Mesendoderm (in vitro differentiated cells): ENCODE measurements around the gene TTC6.

Experiments
- DNase-seq: peaks from one replicate; pipeline ENCODE4 v3.0.0; 2013
- H2AK5ac ChIP-seq: 2 replicates; pipeline ENCODE4 v1.6.1; 2013; ENCODE audit warnings: low read length, inconsistent platforms
- H2BK120ac ChIP-seq: 2 replicates; pipeline ENCODE4 v1.6.1; 2013; ENCODE audit warnings: low read depth, mild to moderate bottlenecking, low read length, moderate library complexity, mixed read lengths
- H2BK15ac ChIP-seq: replicated peaks from 2 replicates; pipeline ENCODE4 v1.6.1; 2013; ENCODE audit warnings: low read depth, mild to moderate bottlenecking, moderate library complexity
- H2BK5ac ChIP-seq: 2 replicates; pipeline ENCODE4 v1.6.1; 2013; ENCODE audit warnings: low read length, inconsistent platforms
- H3K18ac ChIP-seq: 2 replicates; pipeline ENCODE4 v1.6.1; 2013; ENCODE audit warnings: mild to moderate bottlenecking, low read length, mixed read lengths
- H3K23ac ChIP-seq: one replicate; pipeline ENCODE4 v1.6.1; 2013; ENCODE audit warnings: low read length
- H3K27ac ChIP-seq: 2 replicates; pipeline ENCODE4 v1.5.1; 2013; ENCODE audit warnings: low read depth, mild to moderate bottlenecking, inconsistent platforms, low read length, moderate library complexity
- H3K27me3 ChIP-seq: 2 replicates; pipeline ENCODE4 v1.6.1; 2013; ENCODE audit warnings: low read length, control low read depth, mild to moderate bottlenecking, inconsistent platforms; ENCODE audit not compliant: insufficient read depth, poor library complexity
- H3K36me3 ChIP-seq: 2 replicates; pipeline ENCODE4 v1.6.1; 2013; ENCODE audit warnings: low read length, inconsistent platforms; ENCODE audit not compliant: control insufficient read depth, insufficient read depth
- H3K4ac ChIP-seq: one replicate; pipeline ENCODE4 v1.6.1; 2013; ENCODE audit warnings: low read depth, mild to moderate bottlenecking, low read length, moderate library complexity
- H3K4me1 ChIP-seq: 2 replicates; pipeline ENCODE4 v1.6.1; 2013; ENCODE audit warnings: low read depth, low read length, inconsistent platforms; ENCODE audit not compliant: control insufficient read depth
- H3K4me2 ChIP-seq: 2 replicates; pipeline ENCODE4 v1.6.1; 2013; ENCODE audit warnings: low read length
- H3K4me3 ChIP-seq: 2 replicates; pipeline ENCODE4 v1.5.1; 2013; ENCODE audit warnings: mild to moderate bottlenecking, low read length
- H3K56ac ChIP-seq: one replicate; pipeline ENCODE4 v1.6.1; 2013; ENCODE audit warnings: low read length
- H3K79me1 ChIP-seq: 2 replicates; pipeline ENCODE4 v1.6.1; 2013; ENCODE audit warnings: low read length, inconsistent platforms
- H3K79me2 ChIP-seq: 2 replicates; pipeline ENCODE4 v1.6.1; 2013; ENCODE audit warnings: mild to moderate bottlenecking, low read length; ENCODE audit not compliant: control insufficient read depth, insufficient read depth
- H3K9ac ChIP-seq: 2 replicates; pipeline ENCODE4 v1.6.1; 2013; ENCODE audit warnings: low read length, inconsistent platforms
- H4K5ac ChIP-seq: one replicate; pipeline ENCODE4 v1.6.1; 2013; ENCODE audit warnings: low read length
- H4K8ac ChIP-seq: one replicate; pipeline ENCODE4 v1.6.1; 2013; ENCODE audit warnings: low read depth, mild to moderate bottlenecking, control low read depth, low read length, moderate library complexity
- WGBS: extraction: QIAGEN DNeasy Blood & Tissue Kit; methylation state at CpG from one replicate; pipeline ENCODE4 v1.1.7; 2013; ENCODE audit warnings: low lambda C conversion rate, missing lambda C conversion rate; ENCODE audit not compliant: insufficient coverage; ENCODE audit errors: extremely low coverage; 5-methylcytosine and 5-hydroxymethylcytosine counted together

The TTC6 gene

GRCh38 chr14:37566811-37567371 is 28.5 kb upstream of the TTC6 start:
- H3K27ac ChIP-seq = no peak overlapping the region
- peak; percentile 48 for DNase-seq
- H3K18ac ChIP-seq = no peak overlapping the region

GRCh38 chr14:37569729-37570128 is 25.7 kb upstream of the TTC6 start:
- no peak overlapping the region for H3K9ac ChIP-seq
- H3K18ac ChIP-seq = no peak overlapping the region
- DNase-seq = no peak
- no peak overlapping the region for H3K27ac ChIP-seq
- H3K4ac ChIP-seq = no peak overlapping the region
- H3K56ac ChIP-seq = no peak overlapping the region
- no peak overlapping the region for H2BK120ac ChIP-seq
- no peaks in the 10 kb centered on the region for H3K4me1 ChIP-seq
- H3K79me2 ChIP-seq = no peaks in the 10 kb centered on the region
- WGBS = no CpG with 5 or more reads among the region's 7 CpGs
- H4K5ac ChIP-seq = no peak overlapping the region
- no peak overlapping the region for H2AK5ac ChIP-seq
- no peak overlapping the region for H3K4me2 ChIP-seq
- no peaks in the 10 kb centered on the region for H3K36me3 ChIP-seq
- no peaks in the 10 kb centered on the region for H3K27me3 ChIP-seq
- H3K4me3 ChIP-seq = no peak overlapping the region
- H3K79me1 ChIP-seq = no peaks in the 10 kb centered on the region
- no peak overlapping the region for H3K23ac ChIP-seq
- no peak overlapping the region for H4K8ac ChIP-seq
- no peak overlapping the region for H2BK5ac ChIP-seq
- H2BK15ac ChIP-seq = no peak overlapping the region

More at GRCh38 chr14:37566811-37567371, 28.5 kb upstream of the TTC6 start:
- Histone ChIP-seq H3K56ac (no peak overlapping the region), H3K23ac (no peak overlapping the region), H3K4ac (no peak overlapping the region), H2AK5ac (no peak overlapping the region), H2BK15ac (no peak overlapping the region), H3K27me3 (no peaks in the 10 kb centered on the region), H3K79me1 (no peaks in the 10 kb centered on the region), H3K9ac (no peak overlapping the region), H2BK5ac (no peak overlapping the region), H4K8ac (no peak overlapping the region), H3K4me3 (no peak overlapping the region), H3K4me2 (no peak overlapping the region), H3K4me1 (no peaks in the 10 kb centered on the region), H3K36me3 (no peaks in the 10 kb centered on the region), H2BK120ac (no peak overlapping the region), H4K5ac (no peak overlapping the region), H3K79me2 (no peaks in the 10 kb centered on the region)
- no CpG with 5 or more reads among the region's 3 CpGs for WGBS

GRCh38 chr14:37571391-37571790 is 24.0 kb upstream of the TTC6 start:
- Histone ChIP-seq H3K36me3 (no peaks in the 10 kb centered on the region), H2BK15ac (no peak overlapping the region), H3K18ac (no peak overlapping the region), H3K9ac (no peak overlapping the region), H3K4me1 (no peaks in the 10 kb centered on the region), H3K56ac (no peak overlapping the region), H2AK5ac (no peak overlapping the region), H3K4me2 (no peak overlapping the region), H2BK5ac (no peak overlapping the region), H3K27me3 (no peaks in the 10 kb centered on the region), H3K79me1 (no peaks in the 10 kb centered on the region), H4K8ac (no peak overlapping the region), H3K4me3 (no peak overlapping the region), H3K23ac (no peak overlapping the region), H4K5ac (no peak overlapping the region), H3K79me2 (no peaks in the 10 kb centered on the region), H2BK120ac (no peak overlapping the region), H3K4ac (no peak overlapping the region), H3K27ac (no peak overlapping the region)
- DNase-seq = no peak
- no CpG with 5 or more reads among the region's 4 CpGs for WGBS

- H3K27me3 ChIP-seq = no peaks in the 10 kb centered on the region
Observed at GRCh38 chr14:37573356-37573755, 22.1 kb upstream of the TTC6 start.

GRCh38 chr14:37579274-37579673 is 16.2 kb upstream of the TTC6 start:
- no peak overlapping the region for H3K23ac ChIP-seq
- no peak overlapping the region for H4K8ac ChIP-seq
- no peak overlapping the region for H3K4me3 ChIP-seq
- no peak overlapping the region for H3K18ac ChIP-seq
- H2BK120ac ChIP-seq = no peak overlapping the region
- H3K27ac ChIP-seq = no peak overlapping the region
- peaks cover 21% of the 10 kb centered on the region for H3K27me3 ChIP-seq
- no peaks in the 10 kb centered on the region for H3K4me1 ChIP-seq
- H3K56ac ChIP-seq = no peak overlapping the region
- H3K4ac ChIP-seq = no peak overlapping the region
- no peak overlapping the region for H2AK5ac ChIP-seq
- no peak overlapping the region for H3K4me2 ChIP-seq
- DNase-seq = peak; percentile 35
- WGBS = no CpG with 5 or more reads among the region's 9 CpGs
- H3K79me1 ChIP-seq = no peaks in the 10 kb centered on the region
- H3K79me2 ChIP-seq = no peaks in the 10 kb centered on the region
- no peak overlapping the region for H4K5ac ChIP-seq
- H2BK5ac ChIP-seq = no peak overlapping the region
- no peak overlapping the region for H3K9ac ChIP-seq
- no peaks in the 10 kb centered on the region for H3K36me3 ChIP-seq
- no peak overlapping the region for H2BK15ac ChIP-seq

More at GRCh38 chr14:37573356-37573755, 22.1 kb upstream of the TTC6 start:
- Histone ChIP-seq H3K4me1 (no peaks in the 10 kb centered on the region), H3K18ac (no peak overlapping the region), H3K9ac (no peak overlapping the region), H3K4ac (no peak overlapping the region), H3K79me1 (no peaks in the 10 kb centered on the region), H3K56ac (no peak overlapping the region), H2BK15ac (no peak overlapping the region), H3K4me3 (no peak overlapping the region), H3K36me3 (no peaks in the 10 kb centered on the region), H4K5ac (no peak overlapping the region), H3K23ac (no peak overlapping the region), H3K79me2 (no peaks in the 10 kb centered on the region), H2AK5ac (no peak overlapping the region), H4K8ac (no peak overlapping the region), H3K27ac (no peak overlapping the region), H3K4me2 (no peak overlapping the region), H2BK5ac (no peak overlapping the region), H2BK120ac (no peak overlapping the region)
- no CpG with 5 or more reads among the region's 2 CpGs for WGBS
- DNase-seq = no peak

GRCh38 chr14:37580146-37580545 is 15.3 kb upstream of the TTC6 start:
- H3K18ac ChIP-seq = no peak overlapping the region
- peaks cover 30% of the 10 kb centered on the region for H3K27me3 ChIP-seq
- no peak overlapping the region for H2BK5ac ChIP-seq
- no peak overlapping the region for H2AK5ac ChIP-seq
- H3K56ac ChIP-seq = no peak overlapping the region
- H4K5ac ChIP-seq = no peak overlapping the region
- no peaks in the 10 kb centered on the region for H3K4me1 ChIP-seq
- DNase-seq = no peak
- H3K79me1 ChIP-seq = no peaks in the 10 kb centered on the region
- H3K4me3 ChIP-seq = no peak overlapping the region
- no peak overlapping the region for H3K23ac ChIP-seq
- H2BK15ac ChIP-seq = no peak overlapping the region
- H3K27ac ChIP-seq = no peak overlapping the region
- no peak overlapping the region for H3K4me2 ChIP-seq
- no peaks in the 10 kb centered on the region for H3K79me2 ChIP-seq
- no peak overlapping the region for H3K9ac ChIP-seq
- H3K36me3 ChIP-seq = no peaks in the 10 kb centered on the region
- H4K8ac ChIP-seq = no peak overlapping the region
- WGBS = no CpG with 5 or more reads among the region's 2 CpGs
- H2BK120ac ChIP-seq = no peak overlapping the region
- H3K4ac ChIP-seq = no peak overlapping the region
